DOHH2 (cell line): Measurements from ENCODE around the gene FCRL2.

ENCODE experiments used
- H3F3A ChIP-seq: fragments of 200-600 bp; sonication (generic), shearing (Covaris generic); 2 replicates; pipeline ENCODE4 v1.6.0; 2016; ENCODE audit warnings: antibody characterized with exemption, mild to moderate bottlenecking; ENCODE audit not compliant: control insufficient read depth, insufficient read depth
- H3K27ac ChIP-seq: fragments of 200-600 bp; sonication (generic); 2 replicates; pipeline ENCODE4 v1.5.1; 2014; ENCODE audit warnings: low read depth, mild to moderate bottlenecking, low read length, moderate library complexity
- H3K27me3 ChIP-seq: fragments of 200-600 bp; sonication (generic); 2 replicates; pipeline ENCODE4 v1.6.1; 2014; ENCODE audit warnings: mild to moderate bottlenecking, low read length, mixed read lengths; ENCODE audit not compliant: control insufficient read depth
- H3K36me3 ChIP-seq: fragments of 200-600 bp; sonication (generic); 2 replicates; pipeline ENCODE4 v1.6.1; 2014; ENCODE audit warnings: mild to moderate bottlenecking, low read length, moderate library complexity, mixed read lengths; ENCODE audit not compliant: control insufficient read depth
- H3K4me1 ChIP-seq: fragments of 200-600 bp; sonication (generic); 2 replicates; pipeline ENCODE4 v1.6.1; 2014; ENCODE audit warnings: mild to moderate bottlenecking, low read length, mixed read lengths; ENCODE audit not compliant: control insufficient read depth
- H3K4me2 ChIP-seq: fragments of 200-600 bp; sonication (generic); 2 replicates; pipeline ENCODE4 v1.6.0; 2014; ENCODE audit warnings: mild to moderate bottlenecking, low read length, moderate library complexity
- H3K4me3 ChIP-seq: fragments of 200-600 bp; sonication (generic); 2 replicates; pipeline ENCODE4 v1.5.1; 2014; ENCODE audit warnings: mild to moderate bottlenecking, low read length, mixed read lengths
- H3K79me2 ChIP-seq: fragments of 200-600 bp; sonication (generic); 2 replicates; pipeline ENCODE4 v1.6.1; 2014; ENCODE audit warnings: mild to moderate bottlenecking, low read length, mixed read lengths; ENCODE audit not compliant: control insufficient read depth
- H3K9me2 ChIP-seq: fragments of 200-600 bp; sonication (generic); replicated peaks from 2 replicates; pipeline ENCODE4 v1.6.1; 2014; ENCODE audit warnings: mild to moderate bottlenecking, low read length, mixed read lengths; ENCODE audit not compliant: control insufficient read depth
- H3K9me3 ChIP-seq: fragments of 200-600 bp; sonication (generic); 2 replicates; pipeline ENCODE4 v1.6.1; 2014; ENCODE audit warnings: antibody characterized with exemption, low read length, mixed read lengths; ENCODE audit not compliant: control insufficient read depth, insufficient read depth
- H4K20me1 ChIP-seq: fragments of 200-600 bp; sonication (generic); 2 replicates; pipeline ENCODE4 v1.6.0; 2014; ENCODE audit warnings: low read depth, mild to moderate bottlenecking, antibody characterized with exemption, low read length, moderate library complexity; ENCODE audit not compliant: control insufficient read depth, insufficient read depth
- CTCF ChIP-seq: fragments of 200-600 bp; sonication (generic); IDR thresholded peaks from one replicate; pipeline ENCODE4 v1.5.1; 2014; ENCODE audit warnings: antibody characterized with exemption, mild to moderate bottlenecking, low read depth, low read length; ENCODE audit not compliant: poor library complexity, severe bottlenecking
- EZH2phosphoT487 ChIP-seq: fragments of 200-600 bp; sonication (generic); IDR thresholded peaks from 2 replicates; pipeline ENCODE4 v1.6.1; 2017; ENCODE audit warnings: borderline replicate concordance, mild to moderate bottlenecking, antibody characterized with exemption, low read length, moderate library complexity, mixed read lengths

The FCRL2 gene

DNA sequence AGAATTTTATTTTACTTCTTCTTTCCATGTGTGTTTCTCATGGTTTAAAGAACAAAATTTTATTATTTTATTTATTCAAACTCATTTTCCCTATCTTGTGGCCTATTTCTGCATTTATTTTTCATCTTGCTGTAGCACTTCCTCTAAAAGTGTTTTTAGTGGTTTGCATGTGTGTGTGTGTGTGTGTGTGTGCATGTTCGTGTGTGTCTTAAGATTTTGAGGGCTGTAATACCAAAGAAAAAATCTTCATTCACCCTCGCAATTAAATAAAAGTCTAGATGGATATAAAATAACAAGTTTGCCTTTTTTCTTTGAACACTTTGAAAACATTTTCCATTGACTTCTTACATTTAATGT, 51.7 kb downstream of the FCRL2 start:
- Histone ChIP-seq H3F3A (peaks cover 31% of the 10 kb centered on the region), H3K36me3 (peaks cover 12% of the 10 kb centered on the region), H3K27me3 (no peaks in the 10 kb centered on the region), H3K4me3 (peak overlapping the region; percentile 59), H3K9me3 (peaks cover 29% of the 10 kb centered on the region), H3K27ac (peak overlapping the region; percentile 96), H3K9me2 (no peaks in the 10 kb centered on the region), H3K79me2 (no peaks in the 10 kb centered on the region), H3K4me2 (peak overlapping the region; percentile 75), H4K20me1 (no peaks in the 10 kb centered on the region), H3K4me1 (peaks cover 63% of the 10 kb centered on the region)
- TF ChIP-seq EZH2phosphoT487 (no peak), CTCF (no peak)

GRCh38 chr1:157724537-157725220, 52.3 kb downstream of the FCRL2 start:
- Histone ChIP-seq H3K79me2 (no peaks in the 10 kb centered on the region), H3K9me2 (no peaks in the 10 kb centered on the region), H3K27me3 (no peaks in the 10 kb centered on the region), H3K4me3 (peak overlapping the region; percentile 57), H3K4me1 (peaks cover 60% of the 10 kb centered on the region), H3F3A (peaks cover 26% of the 10 kb centered on the region), H3K9me3 (peaks cover 32% of the 10 kb centered on the region), H4K20me1 (no peaks in the 10 kb centered on the region), H3K36me3 (peaks cover 12% of the 10 kb centered on the region), H3K27ac (peak overlapping the region; percentile 96), H3K4me2 (peak overlapping the region; percentile 75)
- TF ChIP-seq EZH2phosphoT487 = no peak
- TF ChIP-seq CTCF = no peak

- H3F3A ChIP-seq = peaks cover 25% of the 10 kb centered on the region
Measured at GRCh38 chr1:157723157-157723556, 53.8 kb downstream of the FCRL2 start.

More at GRCh38 chr1:157723157-157723556, 53.8 kb downstream of the FCRL2 start:
- Histone ChIP-seq H3K27me3 (no peaks in the 10 kb centered on the region), H3K4me2 (no peak overlapping the region), H3K36me3 (peaks cover 12% of the 10 kb centered on the region), H3K9me2 (no peaks in the 10 kb centered on the region), H3K9me3 (peaks cover 34% of the 10 kb centered on the region), H3K27ac (peak overlapping the region; percentile 96; the same call in 1 of the 2 replicates), H4K20me1 (no peaks in the 10 kb centered on the region), H3K4me1 (peaks cover 52% of the 10 kb centered on the region), H3K79me2 (no peaks in the 10 kb centered on the region), H3K4me3 (no peak overlapping the region)
- TF ChIP-seq EZH2phosphoT487 (no peak), CTCF (no peak)
